GM21381 (cell line): ENCODE data around the gene SPNS2.

Source experiments
- ATAC-seq: cut with Tn5 transposase; IDR thresholded peaks from one replicate; pipeline ENCODE4 v1.9.1; 2021; ENCODE audit warnings: mild to moderate bottlenecking, moderate library complexity; ENCODE audit not compliant: unreplicated experiment

SPNS2 gene

GRCh38 chr17:4518901-4519300 lies 20.2 kb downstream of the SPNS2 start:
- ATAC-seq = no peak

- no peak for ATAC-seq
Observed at GRCh38 chr17:4519361-4519788, 20.7 kb downstream of the SPNS2 start.

GRCh38 chr17:4520060-4520893 lies 21.6 kb downstream of the SPNS2 start:
- no peak for ATAC-seq

- no peak for ATAC-seq
Observed at GRCh38 chr17:4520894-4521600, 22.4 kb downstream of the SPNS2 start.

- no peak for ATAC-seq
Observed at GRCh38 chr17:4522661-4523060, 24.0 kb downstream of the SPNS2 start.

- ATAC-seq = no peak
Observed at GRCh38 chr17:4523946-4524345, 25.3 kb downstream of the SPNS2 start.

- ATAC-seq = no peak
Observed at GRCh38 chr17:4525691-4526397, 27.2 kb downstream of the SPNS2 start.

GRCh38 chr17:4527134-4527533 lies 28.5 kb downstream of the SPNS2 start:
- no peak for ATAC-seq

- no peak for ATAC-seq
Observed at GRCh38 chr17:4527566-4528125, 29.0 kb downstream of the SPNS2 start.

GRCh38 chr17:4529533-4530152 lies 31.0 kb downstream of the SPNS2 start:
- ATAC-seq = no peak

- ATAC-seq = no peak
Observed at GRCh38 chr17:4530799-4531730, 32.4 kb downstream of the SPNS2 start.

GRCh38 chr17:4531988-4532736 lies 33.5 kb downstream of the SPNS2 start:
- ATAC-seq = no peak

- no peak for ATAC-seq
Observed at GRCh38 chr17:4532860-4533522, 34.3 kb downstream of the SPNS2 start.

- ATAC-seq = no peak
Observed at GRCh38 chr17:4533523-4534504, 35.1 kb downstream of the SPNS2 start.

GRCh38 chr17:4534515-4534914 lies 35.8 kb downstream of the SPNS2 start:
- ATAC-seq = no peak

- no peak for ATAC-seq
Observed at GRCh38 chr17:4534928-4535666, 36.4 kb downstream of the SPNS2 start.
